Head of caudate nucleus (tissue), 42 donors: Measurements from ENCODE around the gene C6.
"Not testable (repeated sequence)": the region's sequence is repeated elsewhere in the genome, so short reads cannot be mapped to it uniquely, and the experiment has no call there.

Experiments used
- DNase-seq, 42 donors: peaks; one replicate each; pipeline versions ENCODE4 v3.0.0 to v3.0.0-alpha.2; 2020 to 2021; ENCODE audit warnings: mixed read lengths in 7 of 42
- intact Hi-C: fragments of 100-400 bp; cut with DNase I; formaldehyde crosslinking; loops from one replicate; pipeline ENCODE4 v1.15.0; 2022

C6 gene

GRCh38 chr5:41201082-41201772 lies 12.1 kb downstream of the C6 start:
- intact Hi-C loops: no loop called here
- DNase-seq: no peak

- DNase-seq: no peak
- intact Hi-C loops: no loop called here
Measured at GRCh38 chr5:41200506-41200905, 12.8 kb downstream of the C6 start.

DNA sequence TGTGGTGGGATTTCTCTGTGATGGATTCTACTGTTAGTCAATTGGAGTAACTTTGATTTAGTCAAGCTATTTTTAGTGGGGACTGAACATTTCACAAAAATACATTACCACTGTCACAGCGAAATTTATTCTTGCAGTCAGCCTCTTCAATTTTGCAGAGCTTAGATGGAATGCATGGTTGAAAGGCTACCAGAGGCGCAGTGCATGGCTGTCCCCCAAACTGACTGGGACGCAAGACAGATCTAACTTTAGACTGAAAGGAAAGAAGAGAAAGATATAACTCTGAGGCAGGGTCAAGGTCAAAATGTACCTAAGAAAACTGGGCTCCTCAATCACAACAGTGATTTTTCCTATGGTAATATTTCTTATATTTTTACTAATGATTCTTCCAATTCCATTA lies 13.7 kb downstream of the C6 start:
- intact Hi-C loops: no loop called here

GRCh38 chr5:41196197-41196596 lies 17.1 kb downstream of the C6 start:
- intact Hi-C loops: no loop called here

More for the DNA sequence above, 13.7 kb downstream of the C6 start:
- DNase-seq: no peak

GRCh38 chr5:41195228-41195627 lies 18.1 kb downstream of the C6 start:
- no peak for DNase-seq
- intact Hi-C loops: no loop called here

More at GRCh38 chr5:41196197-41196596, 17.1 kb downstream of the C6 start:
- no peak for DNase-seq

- intact Hi-C loops: no loop called here
- DNase-seq: no peak
Measured at GRCh38 chr5:41194339-41194738, 19.0 kb downstream of the C6 start.

DNA sequence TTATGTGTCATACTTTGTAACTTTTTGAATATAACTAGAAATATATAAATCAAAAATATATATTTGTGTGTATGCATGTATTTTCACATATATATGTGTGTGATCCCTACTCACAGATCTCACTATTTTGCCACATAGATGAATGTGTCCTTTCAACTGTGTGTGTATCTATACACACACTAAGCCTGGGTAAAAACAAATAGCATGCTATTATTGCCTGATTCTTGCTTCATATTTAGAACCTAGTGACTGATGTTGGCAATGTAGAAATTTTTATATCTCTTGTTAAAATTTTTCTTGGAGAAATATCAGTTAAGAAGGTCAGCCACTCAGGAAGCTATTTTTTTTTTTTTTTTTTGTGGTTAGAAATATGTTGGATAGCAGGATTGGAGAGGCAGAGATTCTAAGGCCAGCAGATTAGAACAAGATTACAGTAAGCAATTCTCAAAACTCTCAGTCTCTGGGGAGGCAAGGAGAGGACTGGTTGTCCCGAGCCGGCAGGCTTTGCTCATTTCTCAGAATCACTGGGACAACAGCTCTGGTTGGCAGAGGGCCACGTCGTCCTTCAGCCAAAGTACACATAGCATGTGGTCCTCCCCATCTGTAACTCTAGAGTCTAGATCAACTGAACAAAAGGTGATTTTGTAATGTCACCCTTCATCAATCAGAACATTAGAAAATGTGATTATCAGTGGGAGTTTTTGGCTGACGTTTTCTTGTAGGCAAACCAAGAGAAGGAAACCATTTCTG lies 19.7 kb downstream of the C6 start:
- DNase-seq: peak in 41 of 42 donors; percentile 6 to 76 (median 40)
- intact Hi-C loops: no loop called here

DNA sequence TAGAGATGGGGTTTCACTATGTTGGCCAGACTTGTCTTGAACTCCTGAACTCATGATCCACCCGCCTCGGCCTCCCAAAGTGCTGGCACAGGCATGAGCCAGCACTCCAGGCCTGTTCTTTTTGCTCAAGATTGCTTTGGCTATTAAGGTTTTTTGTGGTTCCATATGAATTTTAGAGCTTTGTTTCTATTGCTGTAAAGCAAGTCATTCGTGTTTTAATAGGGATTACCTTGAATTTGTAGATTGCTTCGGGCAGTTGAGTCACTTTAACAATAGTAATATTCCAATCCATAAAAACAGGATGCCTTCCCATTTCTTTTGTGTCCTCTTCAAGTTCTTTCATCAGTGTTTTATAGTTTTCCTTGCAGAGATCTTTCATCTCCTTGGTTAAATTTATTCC lies 22.1 kb downstream of the C6 start:
- DNase-seq: no peak
- intact Hi-C loops: no loop called here

GRCh38 chr5:41186143-41186542 lies 27.2 kb downstream of the C6 start:
- DNase-seq: no peak
- intact Hi-C loops: no loop called here

GRCh38 chr5:41183331-41183730 lies 30.0 kb downstream of the C6 start:
- DNase-seq, intact Hi-C loops: not testable (repeated sequence)

GRCh38 chr5:41182666-41183065 lies 30.7 kb downstream of the C6 start:
- DNase-seq: no peak
- intact Hi-C loops: no loop called here

- no peak for DNase-seq
- intact Hi-C loops: no loop called here
Measured at GRCh38 chr5:41181691-41182564, 31.4 kb downstream of the C6 start.

- intact Hi-C loops: no loop called here
- no peak for DNase-seq
Measured at GRCh38 chr5:41176952-41177351, 36.4 kb downstream of the C6 start.

GRCh38 chr5:41172012-41172411 lies 41.3 kb downstream of the C6 start:
- DNase-seq: no peak
- intact Hi-C loops: no loop called here

DNA sequence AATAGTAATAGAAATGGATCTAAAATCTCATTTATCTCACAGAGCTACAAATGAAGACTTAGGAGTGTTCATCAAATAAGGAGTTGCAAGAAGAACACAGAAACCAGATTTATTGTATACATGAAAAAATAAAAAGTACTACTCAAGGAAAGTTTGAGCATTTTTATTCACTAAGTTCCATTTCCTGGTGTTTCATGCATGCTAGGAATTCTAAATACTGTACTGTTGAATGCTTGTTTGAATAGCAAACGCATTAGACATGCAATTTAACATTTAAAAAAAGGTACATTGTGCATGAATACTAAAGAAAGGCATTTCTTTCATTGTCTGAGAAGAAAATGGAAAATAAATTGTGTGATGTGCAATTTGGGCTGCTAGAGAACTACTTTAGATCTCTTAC lies 52.1 kb downstream of the C6 start:
- intact Hi-C loops: no loop called here
- no peak for DNase-seq

GRCh38 chr5:41157272-41157894 lies 55.9 kb downstream of the C6 start:
- no peak for DNase-seq
- intact Hi-C loops: no loop called here

GRCh38 chr5:41156739-41157138 lies 56.6 kb downstream of the C6 start:
- intact Hi-C loops: no loop called here
- DNase-seq: no peak

GRCh38 chr5:41154491-41154890 lies 58.8 kb downstream of the C6 start:
- intact Hi-C loops: no loop called here
- DNase-seq: no peak

- intact Hi-C loops: no loop called here
- no peak for DNase-seq
Measured at GRCh38 chr5:41151564-41151963, 61.8 kb downstream of the C6 start.

- intact Hi-C loops: no loop called here
- DNase-seq: no peak
Measured at GRCh38 chr5:41148448-41148847, 64.9 kb downstream of the C6 start.
